DMS153 treated with DMSO at 0.1 percent for 48 hours (cell line): ENCODE data around the gene FBN1.

Experiments
- DNase-seq: peaks from one replicate; lab custom pipeline; 2025; ENCODE audit not compliant: unreplicated experiment; lab: John Stamatoyannopoulos, UW

Gene FBN1

DNA sequence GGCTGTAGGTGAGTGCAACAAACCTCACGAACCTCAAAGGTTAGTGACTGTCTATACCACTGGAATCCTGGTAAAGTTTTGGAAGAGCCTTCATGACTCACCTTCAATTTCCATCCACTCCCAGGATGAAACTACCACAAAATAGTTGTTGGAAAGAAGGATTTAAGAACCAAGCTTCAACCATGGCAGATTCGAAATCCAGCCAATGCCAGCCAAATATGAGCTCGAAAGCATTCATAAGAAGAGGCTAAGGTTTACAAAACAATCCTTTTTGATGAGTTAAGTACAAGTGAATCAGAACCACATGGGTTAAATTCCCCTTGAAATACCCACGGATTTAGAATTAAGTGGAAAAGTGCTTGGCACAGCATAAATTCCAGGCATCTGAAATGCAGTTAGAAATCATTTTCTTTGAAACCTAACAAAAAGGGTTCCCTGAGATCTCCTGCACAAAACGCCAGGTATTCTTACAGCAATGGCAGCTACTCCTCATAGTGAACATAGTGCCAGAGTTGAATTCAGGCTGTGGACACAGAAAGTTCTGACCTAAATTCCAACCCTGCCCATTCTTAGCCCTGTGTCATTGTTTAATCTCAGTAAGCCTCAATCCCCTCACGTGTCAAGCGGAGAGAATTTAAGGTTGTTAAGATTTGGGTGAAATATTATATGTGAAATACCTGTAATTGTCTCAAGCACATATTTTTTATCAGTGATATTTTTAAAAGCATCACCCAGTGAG, 89.2 kb downstream of the FBN1 start:
- DNase-seq: no peak

GRCh38 chr15:48555241-48555881, 90.1 kb downstream of the FBN1 start:
- no peak for DNase-seq

DNA sequence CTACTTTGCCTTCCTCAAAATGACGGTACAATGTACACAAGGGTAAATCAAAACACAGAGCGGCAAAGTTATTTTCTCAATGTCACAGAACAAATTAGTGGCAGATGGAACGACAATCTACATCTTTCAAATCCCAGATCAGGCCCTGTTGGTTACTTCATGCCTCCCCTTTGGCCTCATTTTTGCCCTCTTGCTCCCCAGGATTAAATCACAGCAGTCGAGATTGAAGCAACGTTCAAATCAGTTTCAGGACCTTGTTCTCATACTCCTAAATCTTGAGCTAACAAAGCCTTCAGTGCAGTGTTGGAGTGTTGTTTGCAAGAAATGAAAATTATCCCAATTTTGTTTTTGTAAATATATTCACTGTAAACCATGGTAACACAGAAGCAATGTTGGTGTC, 91.4 kb downstream of the FBN1 start:
- no peak for DNase-seq

GRCh38 chr15:48553559-48553958, 92.0 kb downstream of the FBN1 start:
- DNase-seq: no peak

- DNase-seq: no peak
Measured at GRCh38 chr15:48550822-48551525, 94.5 kb downstream of the FBN1 start.

- no peak for DNase-seq
Measured at GRCh38 chr15:48548455-48548854, 97.1 kb downstream of the FBN1 start.

DNA sequence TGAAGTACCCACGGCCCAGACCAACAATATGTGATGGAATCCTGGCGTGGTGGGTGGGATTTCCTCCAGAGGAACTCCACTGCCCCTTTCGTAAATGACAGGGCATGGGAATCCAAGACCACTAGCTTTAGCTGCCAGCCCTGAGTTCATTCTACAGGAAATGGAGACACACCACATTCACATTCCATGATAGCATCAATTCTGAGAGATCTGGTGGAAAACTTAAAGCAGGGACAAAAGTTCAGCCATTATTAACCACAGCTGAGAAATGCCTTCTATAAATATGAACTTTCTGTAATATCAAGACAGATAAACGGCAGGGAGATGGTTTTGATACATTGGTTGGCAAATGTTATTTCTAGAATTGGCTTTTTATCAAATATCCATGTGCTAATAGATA, 98.2 kb downstream of the FBN1 start:
- DNase-seq: no peak

DNA sequence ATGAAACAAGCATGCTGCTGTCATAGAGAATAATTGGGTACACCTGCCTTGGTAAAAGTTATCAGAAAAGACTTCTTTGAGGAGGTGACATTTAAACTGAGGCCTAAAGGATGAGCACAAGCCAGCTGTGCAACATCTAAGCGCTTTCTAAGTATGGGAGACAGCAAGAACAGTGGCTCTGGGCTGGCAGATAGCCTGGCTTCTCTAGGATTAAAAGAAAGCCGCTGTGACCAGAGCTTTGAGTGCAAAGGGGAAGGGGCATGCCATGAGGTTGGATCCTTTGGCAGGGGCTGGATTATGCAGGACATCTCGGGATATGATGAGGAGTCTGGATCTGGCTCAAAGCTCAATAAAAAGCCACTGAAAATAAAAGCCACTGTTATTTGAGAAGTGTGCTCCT, 99.2 kb downstream of the FBN1 start:
- DNase-seq: no peak

DNA sequence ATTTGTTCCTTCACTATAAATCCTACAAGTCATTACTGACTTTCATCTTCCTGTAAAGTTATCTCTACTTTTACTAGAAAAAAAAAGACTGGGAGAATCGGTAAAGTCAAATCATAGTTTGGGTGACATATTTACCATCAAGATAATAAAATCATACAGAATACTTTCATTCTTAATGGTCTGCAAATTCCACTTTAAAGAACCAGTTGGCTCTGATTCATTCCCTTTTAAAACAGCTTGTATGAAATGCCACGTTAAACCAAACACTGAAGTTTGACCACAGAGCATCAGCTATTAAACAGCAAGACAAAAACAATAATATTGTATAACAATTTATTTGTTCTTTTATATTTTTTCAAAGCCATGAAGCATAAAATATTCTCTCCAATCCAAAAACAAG, 100.7 kb downstream of the FBN1 start:
- no peak for DNase-seq

GRCh38 chr15:48541341-48542278, 103.9 kb downstream of the FBN1 start:
- no peak for DNase-seq

DNA sequence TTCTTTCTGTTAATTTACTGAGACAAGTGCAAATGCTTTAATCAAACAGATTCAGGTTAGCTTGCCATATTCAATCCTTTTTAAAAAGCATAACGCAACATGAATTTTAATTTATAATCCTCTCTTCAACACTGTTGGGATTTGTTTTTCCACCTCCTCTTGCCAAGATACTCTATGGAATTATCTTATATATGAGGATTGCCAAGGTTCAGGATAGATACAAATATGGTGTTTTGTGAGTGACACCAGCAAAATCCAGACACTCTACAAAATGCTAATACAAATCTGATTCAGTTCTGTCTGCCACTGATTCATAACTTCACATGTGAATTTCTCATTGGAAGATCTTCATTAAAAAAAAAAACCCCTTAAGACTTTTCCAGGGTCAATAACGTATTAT, 104.8 kb downstream of the FBN1 start:
- DNase-seq: no peak

DNA sequence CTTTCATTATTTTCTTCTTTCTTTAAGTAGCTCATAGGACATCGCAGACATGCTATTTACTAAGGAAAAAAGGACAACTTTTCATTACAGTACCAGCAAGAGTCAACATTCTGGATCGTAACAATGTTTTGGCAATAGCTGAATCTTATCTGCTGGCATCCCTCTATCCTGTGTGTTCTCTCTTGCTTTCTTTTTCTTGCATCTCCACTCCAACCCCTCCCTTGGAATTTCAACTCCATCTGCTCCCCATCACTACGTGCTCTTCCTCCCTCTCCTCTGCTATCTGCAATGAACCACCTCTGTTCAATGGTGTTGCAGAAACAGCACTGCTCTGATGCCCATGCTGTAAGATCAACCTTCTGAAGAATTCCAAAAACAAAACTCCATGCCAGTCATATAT, 106.6 kb downstream of the FBN1 start:
- no peak for DNase-seq

DNA sequence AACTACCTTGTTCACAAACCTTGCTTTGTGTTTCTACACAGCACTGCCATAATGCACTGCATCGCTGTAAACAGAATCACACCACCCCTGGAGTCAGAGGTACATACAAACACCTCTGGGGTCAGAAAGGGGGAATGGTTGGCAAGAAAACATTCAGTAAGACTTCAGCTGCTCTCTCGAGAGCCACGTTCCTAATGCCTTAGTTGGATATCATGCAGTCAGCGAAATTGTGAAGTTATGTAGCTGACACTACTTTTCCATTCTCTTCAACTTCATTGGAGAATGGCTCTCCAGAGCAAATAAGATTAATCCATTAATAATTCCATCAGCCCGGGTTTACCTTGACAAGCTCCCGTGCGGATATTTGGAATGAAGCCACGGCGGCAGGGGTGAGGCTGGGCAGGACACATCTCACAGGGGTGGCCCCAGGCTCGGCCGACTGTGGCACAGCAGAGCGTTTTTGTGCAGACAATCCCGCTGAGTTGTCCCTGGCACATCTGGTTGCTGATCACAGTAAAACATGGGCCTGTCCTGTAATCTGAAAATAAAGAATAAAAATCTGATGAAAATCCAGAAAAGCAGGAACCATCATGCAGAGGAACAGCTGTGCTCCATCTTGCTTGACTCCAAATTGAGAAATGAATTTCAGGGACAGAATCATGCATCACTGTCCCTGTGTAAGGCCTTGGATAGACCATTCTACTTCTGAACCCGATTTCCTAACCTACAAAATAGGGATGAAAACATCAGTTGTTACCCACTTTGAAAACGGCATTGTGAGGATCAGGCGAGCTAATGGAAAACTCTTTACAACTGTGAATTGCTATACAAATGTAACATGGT, 108.0 kb downstream of the FBN1 start:
- DNase-seq: no peak

GRCh38 chr15:48536681-48537091, 108.8 kb downstream of the FBN1 start:
- no peak for DNase-seq

DNA sequence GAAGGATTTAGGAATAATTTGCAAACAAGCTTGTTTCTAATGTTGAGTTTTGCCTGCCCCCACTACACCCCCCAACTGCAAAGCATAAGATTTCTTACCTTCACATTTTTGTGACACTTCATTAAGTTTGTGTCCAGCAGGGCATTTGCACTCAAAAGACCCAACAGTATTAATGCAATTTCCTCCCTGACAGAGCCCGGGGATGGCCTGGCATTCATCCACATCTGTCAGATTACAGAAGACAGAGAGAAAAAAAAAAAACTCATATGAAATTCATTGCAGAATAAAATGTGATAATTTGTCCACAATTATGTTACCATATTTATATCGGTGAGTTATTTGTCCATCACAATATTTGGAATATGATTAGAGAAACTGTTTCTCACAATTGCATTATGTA, 111.5 kb downstream of the FBN1 start:
- DNase-seq: no peak

DNA sequence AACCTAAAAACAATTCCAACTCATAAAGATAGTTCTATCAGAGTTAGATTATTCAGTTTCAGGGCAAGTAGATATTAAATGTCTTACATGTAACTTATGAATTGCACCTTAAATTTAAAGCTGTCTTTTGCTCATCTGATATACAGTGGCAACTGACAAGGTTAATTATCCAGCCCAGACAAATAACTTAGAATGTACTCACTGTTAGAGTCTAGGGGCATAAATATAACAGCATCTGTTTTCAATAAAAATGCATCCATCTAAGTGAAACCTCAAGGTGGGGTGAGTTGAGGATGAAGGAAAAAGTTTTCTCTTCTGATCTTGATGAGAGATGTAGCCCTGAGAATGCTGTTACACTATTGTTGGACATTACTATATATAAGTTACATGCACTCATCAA, 112.6 kb downstream of the FBN1 start:
- DNase-seq: no peak

DNA sequence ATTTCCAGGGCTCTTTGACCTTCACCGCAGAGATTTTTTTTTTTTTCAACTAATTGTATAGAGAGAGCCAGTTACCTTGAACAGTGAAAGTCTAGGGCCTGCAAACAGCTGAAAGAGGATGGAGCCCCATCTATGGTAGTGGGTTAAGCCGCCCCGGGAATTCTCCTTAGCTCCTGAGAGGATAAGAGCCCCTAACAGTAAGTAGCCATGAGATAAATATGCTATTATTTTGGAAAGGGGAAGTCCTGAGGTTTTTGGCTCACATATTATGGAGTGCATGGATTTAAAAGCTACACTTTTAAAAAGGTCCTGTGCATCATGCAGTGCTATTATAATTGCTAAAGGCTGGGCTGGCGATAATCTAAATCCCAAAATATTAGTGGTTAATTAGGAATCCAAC, 115.0 kb downstream of the FBN1 start:
- DNase-seq: no peak

DNA sequence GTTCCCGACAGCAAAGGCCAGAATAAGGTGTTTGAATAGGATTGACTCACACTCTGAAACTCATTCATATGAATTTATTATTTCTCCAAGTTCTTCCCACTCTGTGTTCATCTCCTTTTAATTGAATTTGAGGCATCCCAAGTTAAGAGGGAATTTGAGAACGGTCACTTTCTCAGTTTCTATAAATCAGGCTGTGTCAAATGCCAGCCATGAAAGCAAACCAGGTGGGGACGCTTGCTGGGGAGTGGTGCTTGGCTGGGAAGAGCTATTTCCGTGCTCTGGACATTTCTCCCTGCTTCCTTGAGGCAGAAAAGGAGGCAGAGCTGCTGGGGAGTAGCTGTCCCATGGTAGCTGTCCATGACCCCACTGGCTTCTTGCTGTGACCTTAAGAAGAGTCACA, 116.6 kb downstream of the FBN1 start:
- DNase-seq: no peak

DNA sequence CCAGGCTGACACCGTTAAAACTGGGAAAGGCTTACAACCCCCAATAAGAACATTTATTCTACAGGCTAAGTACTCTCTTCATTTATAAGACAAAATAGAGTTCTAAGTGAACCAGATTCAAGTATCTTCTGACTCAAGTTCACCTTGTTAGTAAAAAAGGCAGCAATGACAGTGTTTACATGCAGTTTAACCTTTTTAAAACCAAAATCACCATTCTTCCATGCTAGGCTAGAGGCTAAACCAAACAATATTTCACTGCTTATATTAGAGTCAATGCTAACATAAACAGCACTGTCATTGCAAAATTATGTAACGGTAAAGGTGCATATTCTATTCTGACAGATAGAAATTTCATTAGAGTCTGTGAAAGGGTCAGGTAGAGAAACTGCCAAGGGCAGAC, 118.0 kb downstream of the FBN1 start:
- DNase-seq: no peak

DNA sequence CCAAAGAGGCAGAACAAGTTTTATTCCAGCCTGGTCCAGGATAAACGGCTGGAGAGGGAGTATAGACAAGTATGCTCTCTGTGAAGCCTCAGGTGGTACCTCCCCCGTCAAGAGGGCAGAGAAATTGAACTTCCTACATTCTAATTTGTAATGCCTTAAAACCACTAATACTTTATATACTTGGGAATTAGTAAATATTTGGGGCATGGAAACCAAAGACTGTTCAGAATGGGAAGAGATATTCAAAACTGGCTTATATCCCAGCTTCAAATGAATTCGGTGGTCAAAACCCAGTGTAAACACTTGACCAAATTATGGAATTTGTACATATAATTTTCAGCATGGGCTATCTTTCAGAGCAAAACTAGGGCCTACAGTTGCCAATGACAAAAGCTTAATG, 122.6 kb downstream of the FBN1 start:
- DNase-seq: no peak
